WERI-Rb-1 (cell line): ENCODE measurements around the gene ETV7.

Experiments
- DNase-seq: peaks from one replicate; pipeline ENCODE4 v3.0.0-alpha.2; 2020
- H3K27ac ChIP-seq: fragments of 250-450 bp; sonication (Bioruptor Pico); 2 replicates; pipeline ENCODE4 v1.5.1; 2020; ENCODE audit warnings: mild to moderate bottlenecking, moderate library complexity
- H3K27me3 ChIP-seq: fragments of 250-450 bp; sonication (Bioruptor Pico); 2 replicates; pipeline ENCODE4 v1.5.1; 2021; ENCODE audit warnings: mild to moderate bottlenecking, low read depth, moderate library complexity; ENCODE audit not compliant: insufficient read depth, severe bottlenecking
- H3K36me3 ChIP-seq: fragments of 250-450 bp; sonication (Bioruptor Pico); 2 replicates; pipeline ENCODE4 v1.5.1; 2020; ENCODE audit warnings: mild to moderate bottlenecking, moderate library complexity
- H3K4me3 ChIP-seq: 2 replicates; pipeline ENCODE4 v1.5.1; 2011; ENCODE audit warnings: low read depth, mild to moderate bottlenecking, control low read depth, low read length
- H3K9me3 ChIP-seq: fragments of 250-450 bp; sonication (Bioruptor Pico); 2 replicates; pipeline ENCODE4 v1.5.1; 2021; ENCODE audit warnings: mild to moderate bottlenecking, moderate library complexity; ENCODE audit not compliant: severe bottlenecking
- CTCF ChIP-seq: IDR thresholded peaks from 2 replicates; pipeline ENCODE4 v1.5.1; 2011; ENCODE audit warnings: low read depth, mild to moderate bottlenecking, control low read depth, inconsistent platforms, low read length

The ETV7 gene

GRCh38 chr6:36360241-36361054, 27.0 kb downstream of the ETV7 start:
- peak; percentile 93 for DNase-seq
- Histone ChIP-seq H3K27me3 (no peaks in the 10 kb centered on the region), H3K36me3 (no peaks in the 10 kb centered on the region), H3K9me3 (no peaks in the 10 kb centered on the region), H3K4me3 (no peak overlapping the region), H3K27ac (peak overlapping the region; percentile 58)
- TF ChIP-seq CTCF = peak; percentile 93

- H3K27ac ChIP-seq = no peak overlapping the region
- DNase-seq = no peak
Measured at GRCh38 chr6:36358226-36358915, 29.1 kb downstream of the ETV7 start.

GRCh38 chr6:36357872-36358225, 29.6 kb downstream of the ETV7 start:
- H3K36me3 ChIP-seq = no peaks in the 10 kb centered on the region
- no peak for TF ChIP-seq CTCF
- no peaks in the 10 kb centered on the region for H3K27me3 ChIP-seq
- H3K27ac ChIP-seq = no peak overlapping the region
- no peaks in the 10 kb centered on the region for H3K9me3 ChIP-seq
- no peak overlapping the region for H3K4me3 ChIP-seq
- no peak for DNase-seq

More at GRCh38 chr6:36358226-36358915, 29.1 kb downstream of the ETV7 start:
- Histone ChIP-seq H3K9me3 (no peaks in the 10 kb centered on the region), H3K36me3 (no peaks in the 10 kb centered on the region), H3K4me3 (no peak overlapping the region), H3K27me3 (no peaks in the 10 kb centered on the region)
- no peak for TF ChIP-seq CTCF

- no peaks in the 10 kb centered on the region for H3K27me3 ChIP-seq
- H3K27ac ChIP-seq = no peak overlapping the region
- H3K4me3 ChIP-seq = no peak overlapping the region
- DNase-seq = no peak
- TF ChIP-seq CTCF = no peak
- peaks cover 6% of the 10 kb centered on the region for H3K9me3 ChIP-seq
- H3K36me3 ChIP-seq = no peaks in the 10 kb centered on the region
Measured at GRCh38 chr6:36355819-36356218, 31.6 kb downstream of the ETV7 start.

GRCh38 chr6:36353411-36353915, 34.0 kb downstream of the ETV7 start:
- no peak for DNase-seq
- H3K4me3 ChIP-seq = no peak overlapping the region
- H3K9me3 ChIP-seq = peaks cover 6% of the 10 kb centered on the region
- H3K27ac ChIP-seq = no peak overlapping the region
- H3K36me3 ChIP-seq = no peaks in the 10 kb centered on the region
- TF ChIP-seq CTCF = no peak
- no peaks in the 10 kb centered on the region for H3K27me3 ChIP-seq
